ENCODE measurements around the gene IRF2.
"Not testable (repeated sequence)": the region's sequence is repeated elsewhere in the genome, so short reads cannot be mapped to it uniquely, and the experiment has no call there.

The IRF2 gene

GRCh38 chr4:184384810-184385557, 89.4 kb downstream of the IRF2 start:
- no peak for DNase-seq

- DNase-seq: no peak
Observed at GRCh38 chr4:184384056-184384809, 90.1 kb downstream of the IRF2 start.

GRCh38 chr4:184383497-184384055, 90.8 kb downstream of the IRF2 start:
- no peak for DNase-seq

GRCh38 chr4:184382189-184382846, 92.0 kb downstream of the IRF2 start:
- DNase-seq: no peak

GRCh38 chr4:184380707-184381106, 93.6 kb downstream of the IRF2 start:
- DNase-seq: no peak

- not testable (repeated sequence) for DNase-seq
Observed at GRCh38 chr4:184380214-184380613, 94.1 kb downstream of the IRF2 start.

GRCh38 chr4:184376923-184377322, 97.4 kb downstream of the IRF2 start:
- no peak for DNase-seq

- no peak for DNase-seq
Observed at GRCh38 chr4:184376126-184376838, 98.1 kb downstream of the IRF2 start.

GRCh38 chr4:184375623-184376022, 98.7 kb downstream of the IRF2 start:
- not testable (repeated sequence) for DNase-seq

GRCh38 chr4:184375027-184375426, 99.3 kb downstream of the IRF2 start:
- DNase-seq: no peak

- no peak for DNase-seq
Observed at GRCh38 chr4:184373886-184374405, 100.4 kb downstream of the IRF2 start.

- no peak for DNase-seq
Observed at GRCh38 chr4:184371390-184371787, 103.0 kb downstream of the IRF2 start.

- DNase-seq: no peak
Observed at GRCh38 chr4:184370711-184371389, 103.5 kb downstream of the IRF2 start.

GRCh38 chr4:184369871-184370270, 104.5 kb downstream of the IRF2 start:
- no peak for DNase-seq

- DNase-seq: no peak
Observed at GRCh38 chr4:184368731-184369130, 105.6 kb downstream of the IRF2 start.

- no peak for DNase-seq
Observed at GRCh38 chr4:184368290-184368689, 106.1 kb downstream of the IRF2 start.

GRCh38 chr4:184364100-184364921, 110.0 kb downstream of the IRF2 start:
- DNase-seq: no peak

GRCh38 chr4:184363258-184363657, 111.1 kb downstream of the IRF2 start:
- no peak for DNase-seq

- no peak for DNase-seq
Observed at GRCh38 chr4:184362396-184362795, 112.0 kb downstream of the IRF2 start.

GRCh38 chr4:184361443-184361842, 112.9 kb downstream of the IRF2 start:
- DNase-seq: no peak

- no peak for DNase-seq
Observed at GRCh38 chr4:184359888-184360287, 114.5 kb downstream of the IRF2 start.

All from stimulated activated CD4-positive, alpha-beta T cell treated with anti-CD3 and anti-CD28 coated beads, Interleukin-1b, Interleukin-23, amount 100 ng/mL, for 48 hours (primary cell).